Bone marrow (tissue), 2 donors: ENCODE results near the gene SKI.

Experiments
- DNase-seq, 2 donors: peaks; one replicate each; lab custom pipeline; 2025; lab: John Stamatoyannopoulos, UW

The SKI gene

DNA sequence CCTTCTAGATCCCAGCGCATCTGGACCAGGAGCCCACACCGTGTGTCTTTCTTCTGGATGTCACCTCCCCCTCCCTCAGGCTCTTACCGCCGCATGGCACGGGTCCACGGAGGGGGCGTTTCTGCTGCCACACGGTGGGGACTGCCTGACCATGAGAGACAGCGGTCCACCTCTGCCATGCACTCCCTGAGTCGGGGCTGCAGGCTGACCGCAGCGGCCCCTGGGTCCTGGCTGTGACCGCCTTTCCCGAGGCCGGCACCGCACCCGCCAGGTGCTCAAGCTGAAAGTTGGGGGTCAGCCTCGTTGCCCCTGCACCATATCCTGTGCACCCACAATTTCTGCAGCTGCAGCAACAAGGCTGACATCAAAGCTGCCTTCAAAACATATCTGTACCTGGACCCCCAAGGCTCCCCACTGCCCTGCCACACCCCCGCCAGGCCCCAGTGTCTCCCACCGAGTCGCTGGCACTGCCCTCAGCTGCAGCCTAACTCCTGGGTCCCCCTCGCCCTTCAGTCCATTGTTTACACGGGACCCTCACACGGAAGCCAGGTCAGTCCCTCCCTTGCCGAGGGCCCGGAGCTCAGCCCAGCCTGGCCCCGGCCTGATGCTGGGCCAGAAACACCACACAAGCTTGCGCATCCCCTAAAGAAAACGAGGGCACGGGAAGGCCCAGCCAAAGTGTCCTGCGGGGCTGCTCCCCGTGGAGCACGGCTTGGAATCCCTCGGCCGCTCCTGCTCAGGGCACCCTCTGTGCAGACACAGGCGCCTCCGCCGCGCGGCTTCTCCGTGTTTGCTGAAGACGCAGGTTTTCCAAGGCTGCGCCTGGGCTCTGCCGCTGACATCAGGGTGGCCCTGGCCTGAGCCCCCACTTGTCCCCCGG lies 111.3 kb downstream of the SKI start:
- DNase-seq, result no peak

DNA sequence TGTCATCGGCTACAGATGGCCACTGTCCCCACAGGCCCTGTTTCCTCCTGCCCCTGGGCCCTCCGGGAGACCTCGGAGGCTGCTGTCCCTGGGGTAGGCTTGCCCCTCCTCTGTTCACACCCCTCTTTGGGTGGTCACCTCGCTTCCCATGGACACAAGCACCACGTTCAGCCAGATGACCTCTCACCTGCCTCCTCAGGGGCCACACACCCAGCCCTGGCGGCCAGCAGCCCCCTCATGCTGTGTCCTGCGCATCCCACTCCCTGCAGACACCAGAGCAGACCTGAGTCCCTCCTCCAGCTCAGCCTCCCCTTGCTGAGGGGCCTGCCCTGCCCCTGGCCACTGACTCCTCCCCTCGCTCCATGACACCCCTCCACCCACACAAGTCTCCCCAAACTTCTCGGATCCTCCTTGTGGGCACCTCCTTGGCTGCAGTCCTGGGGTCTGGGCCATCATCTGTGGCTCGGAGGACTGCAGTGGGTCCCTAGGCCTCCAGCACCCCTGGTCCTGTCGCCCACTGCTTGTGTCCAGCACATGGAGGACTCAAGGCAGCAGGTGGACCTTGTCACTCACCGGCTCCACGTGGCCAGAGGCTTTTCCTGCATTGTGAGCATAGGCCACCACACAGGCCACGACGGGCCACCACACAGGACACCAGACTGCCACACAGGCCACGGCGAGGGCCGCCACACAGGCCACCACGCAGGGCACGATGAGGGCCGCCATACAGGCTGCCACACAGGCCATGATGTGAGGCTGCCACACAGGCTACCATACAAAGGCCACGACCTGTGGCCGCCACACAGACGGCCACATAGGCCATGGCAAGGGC lies 112.2 kb downstream of the SKI start:
- DNase-seq, result no peak

DNA sequence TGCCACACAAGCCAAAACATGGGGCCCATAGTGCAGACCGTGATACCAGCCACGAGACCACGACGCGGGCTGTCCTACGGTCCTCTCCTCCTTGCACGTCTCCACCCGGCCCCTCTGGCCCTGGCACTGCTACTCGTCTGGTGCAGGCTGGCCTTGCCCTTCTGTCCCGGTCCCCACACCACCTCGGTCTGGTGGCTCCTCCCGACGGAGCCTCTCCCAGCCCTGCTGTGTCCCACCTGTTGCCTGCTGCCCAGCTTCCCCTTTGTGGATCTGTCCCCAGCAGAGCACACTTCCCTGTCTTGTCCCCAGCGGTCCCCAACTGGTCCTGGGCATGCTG lies 112.8 kb downstream of the SKI start:
- no peak for DNase-seq

DNA sequence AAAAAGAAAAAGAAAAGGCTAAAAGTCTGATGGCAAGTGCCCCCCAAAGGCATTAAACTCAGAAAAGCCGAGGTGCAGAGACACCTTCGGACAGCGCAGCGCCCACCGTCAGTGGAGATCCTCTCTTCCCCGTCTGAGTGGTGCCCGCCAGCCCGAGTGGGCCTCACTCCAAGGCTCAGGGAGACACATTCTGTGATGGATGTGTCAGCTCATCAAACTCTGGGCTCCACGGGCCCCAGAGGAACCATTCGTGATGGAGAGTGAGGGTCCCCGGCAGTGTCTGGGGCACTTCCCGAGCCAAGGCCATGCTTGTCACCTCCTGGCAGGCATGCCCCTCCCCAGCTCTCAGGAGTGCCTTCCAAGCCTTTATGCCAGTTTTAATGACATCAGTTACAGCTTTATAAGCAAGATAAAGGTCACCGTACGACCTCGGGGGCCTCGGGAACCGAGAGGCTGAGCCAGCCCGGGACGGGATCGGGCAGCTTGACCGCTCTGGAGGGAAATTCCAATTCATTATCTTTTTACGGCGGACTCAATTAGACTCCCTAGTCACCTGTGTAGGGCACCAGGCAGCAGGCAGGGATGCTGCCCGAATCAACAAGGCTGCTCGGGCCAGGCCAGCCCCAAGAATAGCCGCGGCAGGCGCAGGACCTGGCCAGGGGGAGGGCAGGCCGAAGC lies 113.7 kb downstream of the SKI start:
- DNase-seq, result no peak

DNA sequence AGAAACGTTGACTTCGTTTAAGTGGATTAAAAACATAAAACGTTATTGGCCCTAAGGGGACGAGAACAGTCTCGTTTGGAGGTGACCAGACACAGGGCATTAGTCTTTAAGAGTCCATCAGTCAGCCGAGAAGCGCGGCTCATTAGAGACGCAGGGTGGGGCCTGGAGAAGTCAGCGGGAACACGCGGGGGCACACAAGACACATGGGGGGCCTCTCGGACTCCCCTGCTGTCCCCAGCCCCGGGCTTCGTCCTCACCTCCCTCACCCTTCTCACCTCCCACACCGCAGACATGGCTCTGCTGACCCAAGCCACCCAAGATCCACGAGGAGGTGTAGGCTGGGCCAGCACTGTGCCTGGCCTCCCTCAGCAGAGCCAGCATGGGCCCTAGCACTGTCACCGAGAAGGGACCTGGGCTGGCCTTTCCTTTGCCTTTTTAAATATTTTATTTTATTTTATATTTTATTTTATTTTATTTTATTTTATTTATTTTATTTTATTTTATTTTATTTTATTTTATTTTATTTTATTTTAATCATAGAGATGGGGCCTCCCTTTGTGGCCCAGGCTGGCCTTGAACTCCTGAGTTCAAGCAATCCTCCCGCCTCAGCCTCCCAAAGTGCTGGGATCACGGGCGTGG lies 114.4 kb downstream of the SKI start:
- DNase-seq, result no peak

DNA sequence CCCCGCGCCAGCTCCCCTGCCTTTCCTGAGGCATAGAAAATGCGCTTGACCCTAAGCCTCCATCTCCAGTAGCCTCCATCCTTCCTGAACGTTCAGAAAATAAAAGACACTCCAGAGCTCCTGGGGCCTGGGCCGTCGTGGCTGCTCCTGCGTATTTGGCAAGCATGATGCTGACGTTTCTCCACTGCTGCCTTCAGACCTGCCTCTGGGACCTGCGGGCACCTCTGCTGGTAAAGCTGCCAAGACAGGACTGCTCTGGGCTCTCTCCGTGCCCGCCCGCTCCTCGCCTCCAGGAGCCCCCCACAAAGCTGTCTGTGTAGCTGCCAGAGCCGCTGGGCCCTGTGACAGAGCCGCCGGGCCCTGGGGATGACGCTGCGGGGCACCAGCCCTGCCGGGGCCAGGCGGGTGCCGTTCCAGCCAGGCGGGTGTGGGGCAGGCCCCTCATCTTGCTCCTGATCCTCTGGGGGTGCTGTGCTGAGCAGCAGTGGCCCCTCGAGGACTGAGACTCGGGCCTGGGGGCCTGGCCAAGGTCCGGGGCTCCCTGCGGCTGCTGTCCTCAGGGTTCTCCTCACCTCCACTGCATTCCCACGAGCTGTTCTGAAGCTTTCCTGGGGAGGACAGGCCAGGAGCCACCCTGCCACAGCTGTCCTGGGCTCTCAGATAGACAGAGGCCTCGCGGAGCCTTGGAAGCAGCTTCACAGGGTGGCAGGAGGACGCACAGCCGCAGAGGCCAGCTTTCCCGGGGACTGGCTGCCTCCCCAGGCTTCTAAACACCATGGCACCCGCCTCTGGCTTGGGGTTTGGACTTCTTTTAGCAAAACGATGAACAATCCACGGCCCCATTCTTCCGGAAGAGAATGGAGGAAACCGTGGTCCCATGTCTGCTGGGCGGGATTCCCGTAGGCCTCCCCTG lies 115.2 kb downstream of the SKI start:
- DNase-seq, result no peak

DNA sequence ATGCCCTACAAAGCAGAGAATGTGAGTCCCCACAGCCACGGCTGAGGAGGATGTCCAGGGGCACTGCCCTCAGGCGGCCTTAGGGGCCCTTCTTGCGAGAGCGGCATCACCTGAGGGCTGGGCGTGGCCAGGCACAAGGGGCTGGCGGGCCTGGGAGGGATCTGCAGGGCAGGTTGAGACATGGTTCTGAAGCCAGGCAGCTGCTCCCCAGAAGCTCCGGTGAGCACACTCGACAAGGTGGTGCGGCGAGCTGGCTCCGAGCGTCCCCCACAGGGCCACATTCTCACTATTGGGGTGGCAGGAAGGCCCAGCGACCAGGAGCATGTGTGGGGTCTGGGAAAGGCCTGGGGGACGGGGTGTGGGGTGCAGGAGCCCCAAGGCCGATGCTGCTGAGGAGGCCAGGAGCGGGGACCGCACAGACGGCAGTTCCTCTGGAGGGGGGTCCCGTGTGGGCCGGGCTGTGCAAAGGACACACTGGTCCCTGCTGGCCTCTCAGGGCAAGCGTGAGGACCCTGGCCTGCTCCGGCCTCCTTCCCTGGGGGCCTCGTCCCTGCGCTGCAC lies 116.1 kb downstream of the SKI start:
- DNase-seq, result no peak

DNA sequence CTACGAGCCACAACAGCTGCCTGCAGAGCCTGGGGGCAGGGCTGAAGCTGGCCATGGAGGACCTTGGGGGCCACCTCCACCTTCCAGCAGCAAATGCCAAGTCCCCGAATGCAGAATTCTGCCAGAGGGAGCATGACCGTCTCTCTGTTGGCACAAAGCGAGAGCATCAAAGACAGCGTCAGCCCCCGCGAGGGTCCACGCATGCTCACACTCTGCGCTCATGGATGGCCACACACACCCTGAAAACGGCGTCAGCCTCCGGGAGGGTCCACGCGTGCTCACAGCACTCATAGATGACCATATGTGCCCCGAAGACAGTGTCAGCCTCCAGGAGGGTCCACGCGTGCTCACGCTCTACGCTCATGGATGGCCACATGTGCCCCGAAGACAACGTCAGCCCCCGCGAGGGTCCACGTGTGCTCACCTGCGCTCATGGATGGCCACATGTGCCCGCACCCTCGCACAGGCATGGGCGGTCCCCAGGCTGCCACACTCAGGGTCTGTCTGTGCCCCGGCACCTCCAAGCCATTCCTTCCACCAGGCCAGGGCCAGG lies 116.7 kb downstream of the SKI start:
- DNase-seq, result no peak

DNA sequence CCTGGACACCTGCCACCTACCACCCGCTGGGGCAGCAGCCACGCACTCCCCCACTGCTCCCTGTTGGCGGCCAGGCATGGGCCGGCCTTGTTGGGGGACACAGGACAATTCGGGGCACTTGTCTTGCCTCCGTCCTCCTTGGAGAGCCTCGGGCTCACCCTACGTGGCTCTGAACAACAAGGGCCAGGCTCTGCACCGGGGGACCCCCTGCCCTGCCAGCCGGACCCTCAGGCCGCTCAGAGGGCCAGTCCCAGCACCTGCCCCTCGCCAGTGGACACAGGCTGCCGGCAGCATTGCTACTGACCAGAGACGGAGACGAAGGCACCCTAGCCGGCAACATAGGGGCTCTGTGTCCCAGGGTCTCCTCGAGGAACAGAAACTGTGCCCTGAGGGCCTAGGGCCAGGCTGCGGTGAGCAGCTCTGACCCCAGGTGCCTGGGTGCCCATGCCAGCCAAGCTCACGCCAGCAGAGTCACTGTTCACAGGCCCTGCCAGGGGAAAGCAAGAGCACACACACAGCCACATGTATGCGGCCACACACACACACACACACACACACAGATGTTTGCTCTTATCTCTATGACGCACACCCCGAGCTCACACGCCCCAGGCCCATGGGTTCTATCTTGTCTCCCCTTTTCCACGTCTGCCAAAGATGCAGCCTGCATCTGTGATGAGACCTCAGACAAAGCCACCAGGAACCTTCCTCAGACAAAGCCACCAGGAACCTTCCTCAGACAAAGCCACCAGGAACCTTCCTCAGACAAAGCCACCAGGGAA lies 117.4 kb downstream of the SKI start:
- no peak for DNase-seq

DNA sequence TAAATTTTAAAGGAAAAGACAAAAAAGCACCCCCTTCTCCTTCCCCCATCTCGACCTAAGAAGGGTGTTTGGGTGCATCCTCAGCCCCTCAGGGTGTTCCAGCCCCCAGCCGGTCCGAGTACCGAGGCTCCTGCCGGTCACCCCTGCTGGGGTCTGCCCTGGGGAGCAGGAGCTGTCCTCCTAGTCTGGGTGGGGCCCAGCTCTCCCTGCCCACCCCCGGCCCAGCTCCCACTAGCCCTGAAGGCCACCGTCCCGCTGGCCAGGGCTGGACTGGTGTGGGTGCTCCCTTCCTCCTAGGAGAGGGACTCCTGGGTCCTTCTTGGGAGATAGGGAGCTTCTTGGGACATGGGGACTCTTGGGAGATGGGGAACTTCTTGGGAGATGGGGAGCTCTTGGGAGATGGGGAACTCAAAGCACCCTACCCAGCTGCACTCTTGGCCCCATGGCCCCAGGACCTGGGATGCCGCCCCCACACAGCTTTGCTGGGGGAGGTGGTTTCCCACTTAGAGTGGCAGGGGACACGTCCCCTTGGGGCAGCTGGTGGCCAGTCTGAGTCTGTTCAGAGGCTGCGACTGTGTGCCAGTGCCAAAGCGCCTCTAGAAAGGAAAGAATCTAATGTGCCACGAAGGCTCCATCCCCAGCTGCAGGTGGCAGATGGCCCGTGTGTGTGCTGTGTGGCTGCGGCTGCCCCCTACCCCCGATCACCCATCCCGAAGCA lies 118.7 kb downstream of the SKI start:
- no peak for DNase-seq

DNA sequence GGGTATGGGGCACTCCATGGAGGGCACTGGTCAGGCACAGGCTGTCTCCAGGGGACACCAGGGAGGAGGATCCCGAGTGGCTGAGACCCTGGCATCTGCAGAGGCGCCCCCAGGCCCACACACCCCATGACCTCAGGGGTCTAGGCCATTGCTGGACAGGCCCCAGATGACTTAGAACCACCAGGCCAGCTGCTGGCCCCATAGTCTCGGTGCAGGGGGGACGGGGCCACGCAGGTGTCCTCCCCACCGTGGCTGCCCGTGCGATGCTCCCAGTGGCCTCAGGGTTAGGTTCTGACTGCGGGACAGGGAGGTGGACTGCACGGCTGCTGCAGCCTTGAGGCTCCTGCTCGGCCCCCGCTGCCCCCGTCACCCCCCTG lies 119.3 kb downstream of the SKI start:
- DNase-seq, result no peak

DNA sequence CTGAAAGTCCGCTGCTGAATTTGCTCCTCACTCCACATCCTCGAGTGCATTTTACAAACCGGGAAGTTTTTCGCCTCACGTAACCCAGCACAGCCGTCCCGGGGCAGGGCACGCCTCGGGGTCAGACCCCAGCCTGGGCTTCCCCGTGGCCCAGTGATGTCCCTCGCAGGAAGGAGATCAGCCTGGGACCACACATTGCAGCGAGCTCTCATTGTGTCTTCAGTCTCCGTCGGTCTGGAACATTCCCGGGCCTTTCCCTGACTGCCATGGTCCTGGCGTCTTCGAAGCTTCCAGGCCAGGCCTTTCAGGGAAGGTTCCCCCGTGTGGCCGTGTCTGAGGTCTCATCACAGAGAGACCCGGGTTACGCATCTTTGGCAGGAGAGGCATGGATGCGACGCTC lies 119.8 kb downstream of the SKI start:
- no peak for DNase-seq

DNA sequence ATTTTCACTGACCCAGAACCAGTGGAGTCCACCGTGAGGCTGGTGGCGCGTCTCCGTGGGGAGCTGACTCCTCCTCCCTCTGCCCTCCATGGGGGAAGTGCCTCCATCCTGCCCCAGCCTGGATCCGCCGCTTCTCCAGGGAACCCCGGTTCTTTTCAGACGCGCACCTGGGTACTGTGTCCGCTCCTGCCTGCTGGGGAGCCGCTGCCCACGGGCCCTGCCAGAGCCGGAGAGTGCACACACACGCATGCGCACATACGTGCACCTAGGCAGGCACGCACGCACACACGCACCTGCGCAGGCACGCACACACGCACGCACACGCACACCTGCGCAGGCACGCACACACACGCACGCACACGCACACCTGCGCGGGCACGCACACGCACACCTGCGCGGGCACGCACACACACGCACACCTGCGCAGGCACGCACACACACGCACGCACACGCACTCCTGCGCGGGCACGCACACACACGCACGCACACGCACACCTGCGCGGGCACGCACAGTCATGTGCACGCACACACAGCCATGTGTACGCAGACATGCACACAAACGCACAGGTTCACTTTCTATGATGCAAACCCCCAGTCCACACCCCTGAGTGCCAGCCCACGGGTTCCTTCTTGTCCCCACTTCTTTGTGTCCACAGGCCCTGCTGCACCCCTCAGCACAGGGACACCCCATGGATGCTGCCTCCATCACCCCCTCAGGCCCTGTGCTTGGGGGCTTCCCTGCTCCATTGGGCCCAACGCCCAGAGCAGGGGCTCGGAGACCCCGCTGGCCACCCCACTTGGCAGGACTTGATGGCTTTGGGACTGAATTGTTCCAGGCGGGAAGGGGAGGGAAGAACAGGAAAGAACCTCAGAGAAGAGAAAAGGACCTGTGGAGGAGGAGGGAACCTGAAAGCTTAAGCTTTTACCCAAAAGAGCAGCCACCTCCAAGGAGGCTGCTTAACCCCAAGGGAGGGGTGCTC lies 120.5 kb downstream of the SKI start:
- DNase-seq, result no peak

DNA sequence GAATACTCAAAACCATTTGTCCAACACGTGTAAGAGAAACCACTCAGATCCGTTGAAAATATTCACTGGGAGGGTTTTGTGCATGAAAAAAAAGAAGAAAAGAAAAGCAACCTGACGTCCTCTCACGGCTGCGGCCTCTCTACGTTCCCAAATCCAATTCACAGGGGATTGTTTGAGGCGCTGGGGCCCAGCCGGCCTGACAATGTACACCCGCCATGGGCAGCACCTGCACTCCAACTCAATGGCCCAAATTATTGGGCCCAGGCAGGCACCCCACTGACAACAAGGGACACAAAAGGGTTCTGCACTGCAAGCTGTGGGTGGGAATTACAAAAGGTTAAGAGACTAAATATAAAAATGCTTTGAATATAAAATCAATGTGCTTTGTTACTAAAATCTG lies 121.7 kb downstream of the SKI start:
- DNase-seq, result no peak

DNA sequence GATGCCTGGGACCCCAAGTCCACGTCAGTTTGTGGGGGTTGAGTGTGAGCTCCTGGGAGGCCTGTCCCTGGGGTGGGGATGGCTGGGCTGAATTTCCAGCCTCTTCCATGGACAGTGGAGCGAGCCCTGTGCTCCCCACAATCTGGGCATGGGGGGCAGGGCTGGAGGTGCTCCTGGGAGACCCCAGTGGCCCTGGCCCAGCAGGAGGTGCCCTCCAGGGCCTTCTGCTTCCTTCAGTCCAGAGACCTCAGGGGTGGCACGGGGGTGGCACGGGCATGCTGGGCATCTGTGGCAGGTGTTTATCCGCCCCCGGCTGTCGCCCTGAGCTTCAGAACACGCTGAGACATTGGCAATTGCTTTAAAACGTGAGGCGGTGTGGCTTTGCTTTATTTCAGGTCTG lies 122.4 kb downstream of the SKI start:
- DNase-seq, result no peak

DNA sequence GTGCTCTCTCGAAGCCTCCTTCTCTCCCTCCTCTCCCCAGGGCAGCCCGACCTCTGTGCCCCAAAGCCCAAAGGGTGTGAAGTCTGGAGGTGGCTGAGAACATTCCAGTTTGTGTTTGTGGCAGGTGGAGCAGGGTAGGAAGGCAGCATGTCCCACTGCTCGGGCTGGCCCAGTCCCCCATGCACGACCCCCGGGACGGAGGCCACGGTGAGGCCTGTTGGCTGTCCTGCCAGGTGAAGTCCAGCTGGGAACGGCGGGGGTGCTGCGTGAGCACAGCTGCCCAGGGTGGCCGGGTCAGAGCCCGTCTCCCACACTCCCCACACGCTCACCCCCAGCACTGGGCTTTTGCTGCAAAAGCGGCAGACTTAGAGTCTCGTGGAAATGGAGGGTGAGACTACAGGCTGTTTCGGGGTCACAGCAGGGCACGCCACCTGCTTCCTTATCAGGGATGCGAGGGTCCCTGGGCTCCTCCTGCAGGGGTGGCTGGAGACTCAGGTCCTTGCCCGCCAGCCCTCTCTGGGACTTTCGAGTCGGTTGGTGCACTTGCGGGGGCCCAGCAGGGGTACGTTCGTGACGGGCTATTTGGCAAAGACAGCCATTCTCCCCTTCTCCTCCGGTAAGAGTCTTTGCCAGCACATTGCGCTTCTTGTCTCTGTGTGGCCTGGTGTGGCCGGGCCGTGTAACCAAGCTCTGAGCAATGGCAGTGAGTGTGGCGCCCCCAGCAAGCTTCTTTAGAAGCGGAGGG lies 123.0 kb downstream of the SKI start:
- DNase-seq, result no peak

DNA sequence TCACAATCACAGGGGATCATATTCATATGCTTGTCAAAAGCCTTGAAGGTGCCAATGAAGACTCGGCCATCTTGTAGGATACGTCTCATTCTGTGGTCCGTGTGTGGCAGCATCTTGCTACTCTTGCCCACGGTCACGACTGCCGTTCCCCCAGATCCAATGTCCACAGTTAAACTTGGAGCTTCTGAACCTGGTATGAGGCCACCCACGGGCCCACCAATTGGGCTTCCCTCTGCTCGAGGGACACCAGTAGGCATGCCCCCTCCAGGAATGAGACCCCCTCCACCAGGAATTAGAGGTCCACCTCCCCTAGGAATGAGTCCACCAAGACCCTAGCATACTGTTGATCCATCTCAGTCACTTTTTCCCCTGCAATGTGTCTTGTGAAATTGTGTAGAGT lies 123.6 kb downstream of the SKI start:
- DNase-seq, result no peak
